ENCODE data around the gene KRT80.
"Not testable (repeated sequence)": the region's sequence is repeated elsewhere in the genome, so short reads cannot be mapped to it uniquely, and the experiment has no call there.

KRT80 gene

DNA sequence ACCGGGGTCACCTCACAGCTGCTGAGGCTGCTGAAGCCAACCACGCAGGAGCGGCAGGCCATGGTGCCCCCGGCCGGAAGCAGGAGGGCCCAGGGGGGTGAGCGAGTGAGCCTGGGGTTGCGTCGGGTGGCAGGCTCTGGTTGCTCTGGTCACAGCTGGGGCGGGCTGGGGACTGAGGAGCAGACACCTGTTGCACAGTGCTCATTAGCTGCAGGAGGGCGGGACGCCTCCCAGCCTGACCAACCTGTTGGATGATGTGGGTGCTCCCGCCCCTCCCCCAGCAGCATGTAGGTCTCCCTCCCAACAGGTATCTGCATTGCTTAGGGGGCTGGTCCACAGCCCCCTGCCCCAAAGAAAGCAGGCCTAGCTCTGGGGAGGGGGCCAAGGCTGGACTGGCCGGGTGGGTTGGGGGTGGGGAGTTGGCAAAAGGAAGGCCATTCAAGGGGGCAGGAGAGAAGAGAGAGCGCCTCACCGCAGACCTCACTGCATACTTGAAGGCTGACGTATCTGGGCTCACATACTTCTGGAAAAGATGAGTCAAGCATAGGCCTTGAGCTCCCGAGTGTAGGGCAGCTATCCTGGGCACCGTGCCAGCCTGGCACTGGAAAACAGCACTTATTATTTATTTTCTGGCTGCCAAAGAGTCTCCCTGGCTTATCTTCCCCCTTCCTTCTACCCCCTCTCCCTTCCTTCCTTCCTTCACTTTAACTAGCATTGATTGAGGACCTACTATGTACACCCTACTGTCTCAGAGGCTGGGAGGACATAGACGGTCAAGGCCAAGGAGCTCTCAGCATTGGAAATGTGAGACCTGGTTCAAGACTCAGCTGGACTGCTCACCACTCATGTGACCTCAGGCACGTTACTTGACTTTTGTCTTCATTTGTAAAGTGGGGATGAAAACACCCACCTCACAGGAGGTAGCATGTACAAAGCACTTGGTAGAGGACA, at the start of gene KRT80:
TSS of gene KRT80 (minus strand) at position 174 of the 951 bp plus-strand sequence. CDS start at position 62, 112 bp downstream.
- peak; percentile 99 for DNase-seq (ENCODE audit: low read depth)
- H3K4me3 ChIP-seq (replicated peaks; ENCODE audit: low read depth, low read length) = no peak within 1 kb of the TSS
- TF ChIP-seq, protein P1, sequence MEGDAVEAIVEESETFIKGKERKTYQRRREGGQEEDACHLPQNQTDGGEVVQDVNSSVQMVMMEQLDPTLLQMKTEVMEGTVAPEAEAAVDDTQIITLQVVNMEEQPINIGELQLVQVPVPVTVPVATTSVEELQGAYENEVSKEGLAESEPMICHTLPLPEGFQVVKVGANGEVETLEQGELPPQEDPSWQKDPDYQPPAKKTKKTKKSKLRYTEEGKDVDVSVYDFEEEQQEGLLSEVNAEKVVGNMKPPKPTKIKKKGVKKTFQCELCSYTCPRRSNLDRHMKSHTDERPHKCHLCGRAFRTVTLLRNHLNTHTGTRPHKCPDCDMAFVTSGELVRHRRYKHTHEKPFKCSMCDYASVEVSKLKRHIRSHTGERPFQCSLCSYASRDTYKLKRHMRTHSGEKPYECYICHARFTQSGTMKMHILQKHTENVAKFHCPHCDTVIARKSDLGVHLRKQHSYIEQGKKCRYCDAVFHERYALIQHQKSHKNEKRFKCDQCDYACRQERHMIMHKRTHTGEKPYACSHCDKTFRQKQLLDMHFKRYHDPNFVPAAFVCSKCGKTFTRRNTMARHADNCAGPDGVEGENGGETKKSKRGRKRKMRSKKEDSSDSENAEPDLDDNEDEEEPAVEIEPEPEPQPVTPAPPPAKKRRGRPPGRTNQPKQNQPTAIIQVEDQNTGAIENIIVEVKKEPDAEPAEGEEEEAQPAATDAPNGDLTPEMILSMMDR (IDR thresholded peaks at IDR 0.05; ENCODE audit: low read length, missing control alignments) = no peak

DNA sequence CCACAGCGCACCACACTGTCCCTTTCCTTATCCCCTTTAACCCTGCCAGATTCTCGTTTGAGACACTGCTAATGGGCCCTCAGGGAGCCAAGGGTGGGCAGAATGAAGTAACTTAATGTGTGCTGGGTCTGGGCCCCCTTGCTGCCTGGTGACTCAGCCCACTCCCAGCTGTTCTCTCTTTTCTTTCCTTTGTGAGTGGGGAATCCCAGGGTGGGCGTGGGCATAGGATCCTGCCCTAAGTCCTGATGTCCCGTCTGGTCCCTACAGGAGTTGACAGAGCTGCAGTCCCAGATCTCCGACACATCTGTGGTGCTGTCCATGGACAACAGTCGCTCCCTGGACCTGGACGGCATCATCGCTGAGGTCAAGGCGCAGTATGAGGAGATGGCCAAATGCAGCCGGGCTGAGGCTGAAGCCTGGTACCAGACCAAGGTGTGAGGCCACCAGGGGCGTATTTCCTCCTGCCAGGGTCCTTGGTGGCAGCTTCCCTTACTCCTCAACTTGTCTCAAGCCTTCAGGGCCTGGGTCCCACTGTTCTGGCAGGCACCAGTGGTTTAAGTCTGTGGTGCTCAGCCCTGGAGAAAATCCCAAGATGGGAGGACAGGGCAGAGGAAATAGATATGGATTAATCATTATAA, 49.5 kb upstream of the KRT80 start:
- TF ChIP-seq, protein P1 (IDR thresholded peaks at IDR 0.05; ENCODE audit: low read length, missing control alignments) = no peak
- DNase-seq (ENCODE audit: low read depth) = no peak
- H3K4me3 ChIP-seq (replicated peaks; ENCODE audit: low read depth, low read length) = no peak overlapping the region

DNA sequence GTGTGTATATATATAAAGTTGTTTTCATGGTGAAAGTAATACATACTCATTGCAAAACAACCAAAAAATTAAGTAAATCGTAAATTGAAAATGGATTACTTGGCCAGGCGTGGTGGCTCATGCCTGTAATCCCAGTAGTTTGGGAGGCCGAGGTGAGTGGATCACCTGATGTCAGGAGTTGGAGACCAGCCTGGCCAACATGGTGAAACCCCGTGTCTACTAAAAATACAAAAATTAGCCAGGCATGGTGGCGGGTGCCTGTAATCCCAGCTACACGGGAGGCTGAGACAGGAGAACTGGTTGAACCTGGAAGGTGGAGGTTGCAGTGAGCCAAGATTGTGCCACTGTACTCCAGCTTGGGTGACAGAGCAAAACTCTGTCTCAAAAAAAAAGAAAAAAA, 48.4 kb upstream of the KRT80 start:
- DNase-seq (ENCODE audit: low read depth); H3K4me3 ChIP-seq (replicated peaks; ENCODE audit: low read depth, low read length): not testable (repeated sequence)

DNA sequence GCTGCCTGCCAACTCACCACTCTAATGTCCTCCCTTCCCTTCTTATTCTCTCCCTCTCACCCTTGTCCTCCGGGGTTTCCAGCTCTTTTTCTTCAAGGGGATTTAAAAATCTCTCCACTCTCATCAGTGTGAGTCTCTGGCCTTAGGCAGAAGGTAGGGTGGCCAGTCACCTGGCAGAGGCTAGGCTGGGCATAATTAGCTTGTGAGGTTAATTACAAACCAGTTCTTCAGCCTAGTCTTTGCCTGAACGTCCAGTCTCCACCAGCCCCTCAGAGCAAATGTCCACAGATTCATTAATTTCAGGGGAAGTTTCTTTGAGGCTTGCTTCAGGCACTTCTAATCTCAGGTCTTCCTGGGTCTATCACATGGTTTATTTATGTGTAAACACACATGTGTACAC, 48.0 kb upstream of the KRT80 start:
- TF ChIP-seq, protein P1 (IDR thresholded peaks at IDR 0.05; ENCODE audit: low read length, missing control alignments) = no peak
- H3K4me3 ChIP-seq (replicated peaks; ENCODE audit: low read depth, low read length) = no peak overlapping the region
- DNase-seq (ENCODE audit: low read depth) = no peak

DNA sequence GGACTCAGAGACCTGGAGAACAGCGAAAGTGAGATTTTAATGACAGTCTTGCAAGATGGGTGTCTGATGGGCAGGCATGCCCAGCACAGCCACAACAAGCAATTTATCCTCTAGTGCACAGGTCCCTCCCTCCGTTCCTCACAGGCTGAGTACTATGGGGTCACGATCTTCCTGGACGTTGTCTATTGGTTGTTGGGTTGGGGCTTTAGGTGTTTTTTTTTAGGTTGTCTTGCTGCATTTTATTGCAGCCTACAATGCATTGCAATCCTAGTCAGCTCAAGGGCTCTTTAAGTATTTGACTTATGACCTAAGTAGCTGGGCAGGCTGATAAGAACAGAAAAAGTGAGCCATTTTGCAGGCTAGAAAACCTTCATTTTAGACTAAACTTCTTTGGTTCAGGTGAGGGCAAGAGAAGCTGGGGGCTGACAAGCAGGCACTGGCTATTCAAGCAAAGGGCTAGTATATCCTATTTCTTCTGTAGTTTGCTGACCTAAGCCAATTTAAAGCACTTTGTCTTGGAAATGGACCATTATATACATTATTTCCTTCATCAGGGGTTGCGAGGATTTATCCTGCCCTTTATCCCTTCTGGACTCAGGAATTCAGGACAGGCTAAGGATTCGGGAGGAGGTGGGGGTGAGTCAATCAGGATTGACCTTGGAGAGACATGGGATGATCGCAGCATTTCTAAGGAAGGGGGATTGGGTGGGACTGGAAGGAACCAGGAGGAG, 47.3 kb upstream of the KRT80 start:
- DNase-seq (ENCODE audit: low read depth) = no peak
- no peak overlapping the region for H3K4me3 ChIP-seq (replicated peaks; ENCODE audit: low read depth, low read length)
- TF ChIP-seq, protein P1 (IDR thresholded peaks at IDR 0.05; ENCODE audit: low read length, missing control alignments) = no peak

DNA sequence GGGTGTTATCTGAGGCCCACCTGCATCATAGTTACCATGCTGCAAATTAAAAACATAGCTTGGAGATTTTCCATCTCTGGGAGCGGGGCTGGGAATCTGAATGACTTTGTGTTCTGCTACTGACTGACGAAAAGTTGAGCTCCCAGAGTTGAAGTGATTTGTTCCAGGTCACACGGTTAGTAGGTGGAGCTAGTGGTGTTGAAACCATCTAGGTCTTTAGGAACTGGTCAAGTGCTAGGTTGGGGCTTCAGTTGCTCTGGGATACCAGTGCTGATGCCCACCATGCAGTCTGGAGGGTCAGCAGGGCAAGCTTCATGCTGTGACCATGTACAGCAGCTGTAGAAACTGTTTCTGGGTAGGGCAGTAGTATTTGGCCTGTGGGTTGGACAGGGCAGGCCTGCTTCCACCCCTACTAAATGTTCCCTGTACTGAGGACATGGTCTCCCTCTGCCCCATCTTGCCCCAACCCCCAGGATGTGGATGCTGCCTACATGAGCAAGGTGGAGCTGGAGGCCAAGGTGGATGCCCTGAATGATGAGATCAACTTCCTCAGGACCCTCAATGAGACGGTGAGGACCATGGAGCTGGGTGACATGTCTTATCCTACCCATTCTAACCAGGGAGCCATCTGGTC, 46.5 kb upstream of the KRT80 start:
- DNase-seq (ENCODE audit: low read depth) = no peak
- TF ChIP-seq, protein P1 (IDR thresholded peaks at IDR 0.05; ENCODE audit: low read length, missing control alignments) = no peak
- H3K4me3 ChIP-seq (replicated peaks; ENCODE audit: low read depth, low read length) = no peak overlapping the region
